ENCODE measurements around the gene WTAP. TPM values are rescaled to one million over a fixed set of nuclear protein-coding genes. Genes with fewer than 3 reads are reported as not detected.
"Not testable (repeated sequence)": the region's sequence is repeated elsewhere in the genome, so short reads cannot be mapped to it uniquely, and the experiment has no call there.

The WTAP gene
- total RNA-seq, 4 donors from 2014 or later = 74.8 to 202 (median 133) TPM

DNA sequence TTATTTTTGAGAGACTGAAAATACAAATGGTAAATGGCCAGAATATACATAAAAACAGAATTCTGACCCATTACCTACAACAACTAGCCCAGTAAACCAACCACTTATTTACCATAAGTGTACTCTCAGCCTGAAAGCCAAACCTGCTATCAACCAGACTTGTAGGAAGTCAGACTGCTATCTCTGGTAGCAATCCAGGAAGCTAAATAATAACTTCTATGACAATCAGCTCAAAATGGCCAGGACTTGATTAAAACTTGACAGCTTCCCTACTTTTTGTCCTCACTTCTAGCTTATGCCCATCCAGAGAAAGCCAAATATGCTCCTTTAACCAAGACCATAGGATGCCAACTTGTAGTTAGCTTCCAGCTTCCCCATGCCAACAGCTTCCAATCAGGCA lies 4.7 kb upstream of the WTAP start:
- ATAC-seq (ENCODE audit: low FRiP score) (no peak), DNase-seq (ENCODE audit: low spot score) (no peak)
- TF ChIP-seq, protein P1, sequence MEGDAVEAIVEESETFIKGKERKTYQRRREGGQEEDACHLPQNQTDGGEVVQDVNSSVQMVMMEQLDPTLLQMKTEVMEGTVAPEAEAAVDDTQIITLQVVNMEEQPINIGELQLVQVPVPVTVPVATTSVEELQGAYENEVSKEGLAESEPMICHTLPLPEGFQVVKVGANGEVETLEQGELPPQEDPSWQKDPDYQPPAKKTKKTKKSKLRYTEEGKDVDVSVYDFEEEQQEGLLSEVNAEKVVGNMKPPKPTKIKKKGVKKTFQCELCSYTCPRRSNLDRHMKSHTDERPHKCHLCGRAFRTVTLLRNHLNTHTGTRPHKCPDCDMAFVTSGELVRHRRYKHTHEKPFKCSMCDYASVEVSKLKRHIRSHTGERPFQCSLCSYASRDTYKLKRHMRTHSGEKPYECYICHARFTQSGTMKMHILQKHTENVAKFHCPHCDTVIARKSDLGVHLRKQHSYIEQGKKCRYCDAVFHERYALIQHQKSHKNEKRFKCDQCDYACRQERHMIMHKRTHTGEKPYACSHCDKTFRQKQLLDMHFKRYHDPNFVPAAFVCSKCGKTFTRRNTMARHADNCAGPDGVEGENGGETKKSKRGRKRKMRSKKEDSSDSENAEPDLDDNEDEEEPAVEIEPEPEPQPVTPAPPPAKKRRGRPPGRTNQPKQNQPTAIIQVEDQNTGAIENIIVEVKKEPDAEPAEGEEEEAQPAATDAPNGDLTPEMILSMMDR (IDR thresholded peaks at IDR 0.05) = no peak

DNA sequence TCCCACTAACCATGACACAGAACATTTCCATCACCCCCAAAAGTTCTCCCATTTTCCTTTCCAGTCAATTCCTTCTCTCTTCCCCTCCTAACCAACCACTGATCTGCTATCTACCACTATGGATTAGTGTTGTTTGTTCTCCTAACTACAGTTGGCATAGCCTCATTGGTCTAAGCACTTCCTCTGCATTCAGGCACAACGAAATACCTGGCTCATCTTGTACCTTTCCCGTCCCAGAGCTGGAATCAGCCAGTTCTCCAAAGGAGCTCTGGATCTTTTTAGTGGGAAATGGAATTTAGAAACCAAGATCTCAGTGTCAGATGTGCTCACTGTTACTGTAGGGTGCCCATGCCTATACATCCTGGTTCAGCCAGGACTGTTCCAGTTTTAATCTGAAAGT lies 4.0 kb upstream of the WTAP start:
- TF ChIP-seq, protein P1 (IDR thresholded peaks at IDR 0.05) = no peak
- DNase-seq (ENCODE audit: low spot score) (no peak), ATAC-seq (ENCODE audit: low FRiP score) (no peak)

DNA sequence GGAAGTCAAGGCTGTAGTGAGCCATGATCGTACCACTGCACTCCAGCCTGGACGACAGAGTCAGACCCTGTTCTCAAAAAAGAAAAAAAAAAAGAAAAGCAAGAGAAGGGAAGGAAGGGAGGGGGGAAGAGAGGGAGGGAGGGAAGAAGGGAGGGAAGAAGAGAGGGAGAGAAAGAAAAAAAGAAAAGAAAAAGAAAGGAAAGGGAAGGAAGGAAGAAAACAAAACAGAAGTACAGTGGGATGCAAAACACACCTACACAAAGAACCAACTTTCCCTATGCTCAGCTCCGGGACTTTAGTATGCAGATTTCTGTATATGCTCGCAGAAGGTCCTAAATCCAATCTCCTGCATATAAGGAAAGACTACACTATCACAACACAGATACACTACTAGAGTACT lies 2.5 kb upstream of the WTAP start:
- DNase-seq (ENCODE audit: low spot score) = no peak
- TF ChIP-seq, protein P1 (IDR thresholded peaks at IDR 0.05) = no peak
- ATAC-seq (ENCODE audit: low FRiP score) = no peak

DNA sequence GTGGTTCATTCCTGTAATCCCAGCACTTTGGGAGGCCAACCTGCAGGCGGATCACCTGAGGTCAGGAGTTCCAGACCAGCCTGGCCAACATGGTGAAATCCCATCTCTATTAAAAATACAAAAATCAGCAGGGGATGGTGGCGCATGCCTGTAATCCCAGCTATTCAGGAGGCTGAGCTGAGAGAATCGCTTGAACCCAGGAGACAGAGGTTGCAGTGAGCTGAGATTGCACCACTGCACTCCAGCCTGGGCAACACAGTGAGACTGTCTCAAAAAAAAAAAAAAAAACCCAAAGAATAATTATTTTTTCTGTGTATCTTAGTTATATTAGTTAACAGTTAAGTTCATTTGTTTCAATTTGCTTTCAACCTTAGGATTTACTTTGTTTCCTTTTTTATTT lies 2.1 kb upstream of the WTAP start:
- ATAC-seq (ENCODE audit: low FRiP score); DNase-seq (ENCODE audit: low spot score): not testable (repeated sequence)

DNA sequence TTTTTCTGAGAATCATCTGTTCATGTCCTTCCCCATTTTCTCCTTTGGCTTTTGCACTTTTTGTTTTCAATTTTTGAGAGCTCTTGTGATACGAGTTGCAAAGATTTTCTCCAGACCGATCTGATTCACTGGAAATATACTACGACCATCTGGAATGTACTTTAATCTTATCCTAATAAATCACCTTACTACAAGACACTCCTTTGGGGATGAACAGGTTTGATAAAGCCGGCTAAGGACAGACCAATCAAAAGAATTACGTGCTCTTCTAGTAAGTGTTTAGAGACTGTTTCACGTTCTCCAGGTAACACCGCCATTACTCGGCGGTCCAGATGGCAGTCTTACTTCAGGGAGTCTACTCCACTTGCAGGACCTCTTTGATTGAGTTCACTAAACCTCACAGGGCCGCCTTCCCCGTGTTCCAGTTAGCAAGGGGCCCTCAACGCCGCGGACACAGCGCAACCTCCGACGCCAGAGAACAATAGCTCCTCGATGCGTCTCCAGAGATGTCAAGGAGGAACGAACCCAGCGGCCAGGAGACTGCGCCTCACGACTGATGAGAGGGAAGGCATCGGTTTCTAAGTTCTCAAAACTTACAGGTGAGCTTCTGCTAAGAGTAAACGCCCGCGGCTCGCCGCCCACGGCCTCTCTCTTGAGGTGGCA lies 920 bp upstream of the WTAP start:
- no peak for DNase-seq (ENCODE audit: low spot score)
- TF ChIP-seq, protein P1 (IDR thresholded peaks at IDR 0.05) = no peak
- peak; percentile 1 for ATAC-seq (ENCODE audit: low FRiP score)

DNA sequence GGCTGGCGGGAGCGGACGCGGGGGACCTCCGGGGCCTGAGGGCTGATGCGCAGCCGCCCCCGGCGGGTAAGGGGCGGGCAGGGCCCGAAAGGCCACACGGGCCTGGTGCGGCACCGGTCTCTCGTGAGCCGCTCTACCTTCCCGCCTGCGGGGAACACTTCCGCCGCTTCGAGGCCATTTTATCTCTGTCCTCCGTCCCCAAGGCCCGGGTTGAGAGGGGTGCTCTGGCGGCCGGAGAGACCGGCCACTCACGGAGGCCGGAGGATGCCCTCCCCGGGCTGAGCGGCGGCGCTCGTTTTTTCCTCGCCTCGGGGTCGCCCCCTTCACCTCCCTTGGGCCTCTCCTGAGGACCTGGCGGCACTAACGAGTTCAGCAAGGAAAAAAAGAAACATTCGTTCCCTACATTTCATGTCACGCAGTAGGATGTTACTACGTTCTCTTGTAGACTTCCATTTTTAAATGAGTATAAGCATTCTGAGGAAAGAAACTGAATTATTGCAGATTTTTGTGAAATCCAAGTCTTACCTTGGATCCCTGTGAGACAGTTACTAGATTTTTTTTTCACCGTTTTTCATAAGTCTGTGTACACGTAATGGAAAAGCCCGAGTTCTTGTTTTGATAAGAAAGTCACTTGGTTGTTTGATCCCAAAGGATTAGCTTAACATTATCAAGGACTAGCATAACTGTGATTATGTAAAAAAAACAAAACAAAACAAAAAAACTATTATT lies 575 bp downstream of the WTAP start:
- TF ChIP-seq, protein P1 (IDR thresholded peaks at IDR 0.05) = no peak
- no peak for DNase-seq (ENCODE audit: low spot score)
- ATAC-seq (ENCODE audit: low FRiP score) = peak; percentile 41

DNA sequence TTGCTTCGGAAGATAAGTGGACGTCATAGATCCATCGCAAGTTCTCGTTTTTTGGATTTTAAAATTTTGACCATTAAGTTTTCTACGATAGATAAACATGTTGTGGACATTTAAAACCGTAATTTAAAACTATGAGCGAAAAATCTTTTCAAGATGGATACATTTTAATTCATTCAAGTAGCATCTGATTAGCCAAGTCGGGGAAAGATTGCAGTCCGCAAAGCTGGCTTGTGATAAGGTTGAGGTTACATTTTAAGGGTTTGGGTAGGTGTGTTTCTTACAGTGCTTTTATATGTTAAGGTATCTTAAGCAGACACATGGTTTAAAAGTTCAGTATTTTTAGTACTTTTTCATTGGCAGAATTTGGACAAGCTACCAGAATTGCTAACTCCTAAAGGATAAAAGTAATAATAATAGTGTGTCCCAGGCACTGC lies 1.2 kb downstream of the WTAP start:
- TF ChIP-seq, protein P1 (IDR thresholded peaks at IDR 0.05) = no peak
- DNase-seq (ENCODE audit: low spot score) (no peak), ATAC-seq (ENCODE audit: low FRiP score) (no peak)
